Left colon (tissue), 2 donors: ENCODE measurements around the gene ABHD16B. TPM values are rescaled to one million over a fixed set of nuclear protein-coding genes. Genes with fewer than 3 reads are reported as not detected.

Source experiments
- ATAC-seq: fragments of 200-7000 bp; cut with Tn5 transposase; one replicate; pipeline ENCODE4 v1.9.1; 2020; ENCODE audit warnings: mild to moderate bottlenecking, moderate library complexity
- DNase-seq, 2 donors: peaks; one replicate each; pipeline ENCODE4 v3.0.0-alpha.2; 2020
- intact Hi-C, 2 donors: fragments of 100-400 bp; cut with DNase I in 1 of 2; cut with micrococcal nuclease in 1 of 2; formaldehyde crosslinking; loops; one replicate each; pipeline versions ENCODE4 v1.11.2 to v1.14.0; 2022; cut with DNase I, micrococcal nuclease
- total RNA-seq, 2 donors: library from RNA; stranded (reverse); fragmentation: NEBNext Ultra II Directional; extraction: Animal tissue kit (Norgen Biotek cat#: 25700); gene quantifications; one replicate each; pipeline ENCODE4 v1.2.1, GENCODE V29; 2021
- donor health status: DM: no; HTN: no; CAD: no.
- donor health status: DM: yes; HTN: yes; CAD: no.

ABHD16B gene
- total RNA-seq, 2 donors from 2014 or later, result not detected

DNA sequence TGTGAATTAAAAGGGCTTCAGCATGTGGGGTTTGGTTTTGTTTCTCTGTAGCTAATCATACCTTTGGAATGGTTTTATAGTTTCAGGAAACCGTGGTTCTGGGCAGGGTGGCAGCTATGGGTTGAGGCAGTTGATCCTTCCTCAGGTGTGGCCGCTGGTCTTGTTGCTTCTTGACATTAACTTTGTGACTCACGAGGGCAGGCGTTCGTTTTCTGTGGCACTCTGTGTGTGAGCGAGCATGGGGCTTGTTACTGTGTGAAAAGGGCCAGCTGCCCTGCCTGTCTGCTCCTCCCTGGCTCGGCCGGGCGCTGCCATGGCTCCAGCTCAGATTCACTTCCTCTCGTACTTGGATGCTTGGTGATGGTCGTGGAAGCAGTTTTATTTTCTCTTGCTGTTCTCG, 49.9 kb downstream of the ABHD16B start:
- intact Hi-C loops, result no loop called here
- DNase-seq (peak; percentile 73 to 81), ATAC-seq (peak; percentile 81)

Other genes with a start within 250 kb of the ABHD16B start
- 10 to 100 TPM in 1 of 2 donors, 1 to 10 TPM in 1; 9.7 to 11.6 TPM for gene GMEB2, start 234.4 kb upstream of the ABHD16B start, total RNA-seq
- 1 to 10 TPM; 2.9 to 5.5 TPM for gene STMN3, start 208.1 kb upstream of the ABHD16B start, total RNA-seq
- 10 to 100 TPM; 16.9 to 34.6 TPM for gene RTEL1, start 203.2 kb upstream of the ABHD16B start, total RNA-seq
- 1 to 10 TPM in 1 of 2 donors, not detected in 1; 8.9 TPM for gene TNFRSF6B, start 164.8 kb upstream of the ABHD16B start, total RNA-seq
- gene ARFRP1, start 153.5 kb upstream of the ABHD16B start, total RNA-seq, result 10 to 100 TPM; 52.2 to 69.5 TPM
- 10 to 100 TPM; 31.4 to 32.4 TPM for gene ZGPAT, start 153.5 kb upstream of the ABHD16B start, total RNA-seq
- 10 to 100 TPM; 11.1 to 13.4 TPM for gene LIME1, start 124.8 kb upstream of the ABHD16B start, total RNA-seq
- gene SLC2A4RG, start 121.7 kb upstream of the ABHD16B start, total RNA-seq, result 10 to 100 TPM; 41.2 to 48.0 TPM
- 1 to 10 TPM; 3.0 to 5.6 TPM for gene ZBTB46, start 30.2 kb upstream of the ABHD16B start, total RNA-seq
- gene TPD52L2, start 3.8 kb downstream of the ABHD16B start, total RNA-seq, result 10 to 100 TPM; 49.5 to 58.5 TPM
- 10 to 100 TPM; 55.3 to 79.4 TPM for gene DNAJC5, start 33.6 kb downstream of the ABHD16B start, total RNA-seq
- 10 to 100 TPM; 41.7 to 44.8 TPM for gene UCKL1, start 94.9 kb downstream of the ABHD16B start, total RNA-seq
- 1 to 10 TPM; 1.3 to 2.9 TPM for gene ZNF512B, start 108.4 kb downstream of the ABHD16B start, total RNA-seq
- gene SAMD10, start 118.1 kb downstream of the ABHD16B start, total RNA-seq, result 1 to 10 TPM; 5.8 to 9.5 TPM
- 10 to 100 TPM; 51.7 to 51.8 TPM for gene PRPF6, start 119.6 kb downstream of the ABHD16B start, total RNA-seq
- gene C20orf204, start 174.7 kb downstream of the ABHD16B start, total RNA-seq, result 1 to 10 TPM in 1 of 2 donors, under 1 TPM in 1; 0.67 to 1.7 TPM
- 1 to 10 TPM; 8.9 to 9.1 TPM for gene SOX18, start 188.1 kb downstream of the ABHD16B start, total RNA-seq
- gene TCEA2, start 201.7 kb downstream of the ABHD16B start, total RNA-seq, result 1 to 10 TPM; 7.9 to 9.9 TPM
- gene RGS19, start 218.0 kb downstream of the ABHD16B start, total RNA-seq, result 1 to 10 TPM; 3.4 to 5.9 TPM
- gene OPRL1, start 218.6 kb downstream of the ABHD16B start, total RNA-seq, result under 1 TPM; 0.15 to 0.17 TPM
- not detected for gene LKAAEAR1, start 222.9 kb downstream of the ABHD16B start, total RNA-seq
- not detected for gene NPBWR2, start 246.1 kb downstream of the ABHD16B start, total RNA-seq